Measurements from ENCODE around the gene IFNK. TPM values are rescaled to one million over a fixed set of nuclear protein-coding genes. Genes with fewer than 3 reads are reported as not detected.

The IFNK gene
- polyA plus RNA-seq, 1 donor (not counting 4 experiments of a cell fraction or from before 2014, with no cell fraction given) = 29.2 TPM

DNA sequence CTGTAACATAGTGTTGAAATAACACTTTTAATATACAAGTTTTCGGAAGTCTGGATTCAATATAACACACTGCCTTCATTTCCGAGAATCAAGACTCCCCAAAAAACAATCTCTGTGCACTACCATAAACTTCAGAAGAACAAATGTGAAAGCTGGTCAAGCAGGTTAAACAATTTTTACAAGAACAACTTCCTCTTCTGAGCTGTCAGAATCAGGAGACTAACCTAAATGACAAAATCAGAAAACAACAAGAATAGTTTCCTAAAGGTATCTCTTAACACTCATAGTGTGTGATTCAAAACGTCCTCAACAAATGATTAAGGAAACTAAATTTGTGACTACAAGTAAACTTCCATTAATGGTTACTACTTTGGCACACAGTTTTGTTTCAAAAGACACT is 37.6 kb downstream of the IFNK start:
- Histone ChIP-seq H3K4me3 (ENCODE audit: control insufficient read depth in 2 of 3, extremely low read depth in 1 of 3, insufficient read depth in 2 of 3, low read depth in 1 of 3, low read length in 3 of 3) (no peak overlapping the region), H3K9me3 (ENCODE audit: control insufficient read depth, low read depth, low read length) (no peaks in the 10 kb centered on the region), H3K36me3 (ENCODE audit: control insufficient read depth in 2 of 2, extremely low read depth in 1 of 2, insufficient read depth in 2 of 2, low read length in 2 of 2) (no peaks in the 10 kb centered on the region), H3K4me2 (ENCODE audit: control insufficient read depth, extremely low read depth, insufficient read depth, low read depth, low read length) (no peak overlapping the region), H3K27me3 (ENCODE audit: control insufficient read depth, extremely low read depth, insufficient read depth, low read length) (no peaks in the 10 kb centered on the region), H3K4me1 (ENCODE audit: control insufficient read depth, extremely low read depth, insufficient read depth, low read length) (no peaks in the 10 kb centered on the region), H3K79me2 (ENCODE audit: control insufficient read depth, insufficient read depth, low read length) (no peaks in the 10 kb centered on the region), H2AFZ (ENCODE audit: control insufficient read depth, low read length) (no peak overlapping the region), H3K27ac (ENCODE audit: control insufficient read depth, insufficient read depth, low read length) (no peak overlapping the region), H3K9me1 (ENCODE audit: control insufficient read depth, extremely low read depth, insufficient read depth, low read length) (no peaks in the 10 kb centered on the region), H3K9ac (ENCODE audit: control insufficient read depth, extremely low read depth, insufficient read depth, low read length) (no peak overlapping the region), H4K20me1 (ENCODE audit: control insufficient read depth, extremely low read depth, insufficient read depth, low read length) (no peaks in the 10 kb centered on the region)
- dilution Hi-C loops (cut with MboI; ENCODE audit: extremely low pct_ligation_motif_present, low sequenced_read_pairs) = no loop called here
- DNase-seq (ENCODE audit: low read depth, low spot score) (no peak), FAIRE-seq (no peak)
- no peak for TF ChIP-seq EZH2 (IDR thresholded peaks at IDR 0.05; ENCODE audit: low read length)
- TF ChIP-seq, protein P1, sequence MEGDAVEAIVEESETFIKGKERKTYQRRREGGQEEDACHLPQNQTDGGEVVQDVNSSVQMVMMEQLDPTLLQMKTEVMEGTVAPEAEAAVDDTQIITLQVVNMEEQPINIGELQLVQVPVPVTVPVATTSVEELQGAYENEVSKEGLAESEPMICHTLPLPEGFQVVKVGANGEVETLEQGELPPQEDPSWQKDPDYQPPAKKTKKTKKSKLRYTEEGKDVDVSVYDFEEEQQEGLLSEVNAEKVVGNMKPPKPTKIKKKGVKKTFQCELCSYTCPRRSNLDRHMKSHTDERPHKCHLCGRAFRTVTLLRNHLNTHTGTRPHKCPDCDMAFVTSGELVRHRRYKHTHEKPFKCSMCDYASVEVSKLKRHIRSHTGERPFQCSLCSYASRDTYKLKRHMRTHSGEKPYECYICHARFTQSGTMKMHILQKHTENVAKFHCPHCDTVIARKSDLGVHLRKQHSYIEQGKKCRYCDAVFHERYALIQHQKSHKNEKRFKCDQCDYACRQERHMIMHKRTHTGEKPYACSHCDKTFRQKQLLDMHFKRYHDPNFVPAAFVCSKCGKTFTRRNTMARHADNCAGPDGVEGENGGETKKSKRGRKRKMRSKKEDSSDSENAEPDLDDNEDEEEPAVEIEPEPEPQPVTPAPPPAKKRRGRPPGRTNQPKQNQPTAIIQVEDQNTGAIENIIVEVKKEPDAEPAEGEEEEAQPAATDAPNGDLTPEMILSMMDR (optimal IDR thresholded peaks at IDR 0.05 in 1 of 3, IDR thresholded peaks at IDR 0.05 in 1 of 3, conservative IDR thresholded peaks at IDR 0.05 in 1 of 3; ENCODE audit: extremely low read depth in 1 of 3, insufficient read depth in 2 of 3, low read length in 3 of 3) = no peak

DNA sequence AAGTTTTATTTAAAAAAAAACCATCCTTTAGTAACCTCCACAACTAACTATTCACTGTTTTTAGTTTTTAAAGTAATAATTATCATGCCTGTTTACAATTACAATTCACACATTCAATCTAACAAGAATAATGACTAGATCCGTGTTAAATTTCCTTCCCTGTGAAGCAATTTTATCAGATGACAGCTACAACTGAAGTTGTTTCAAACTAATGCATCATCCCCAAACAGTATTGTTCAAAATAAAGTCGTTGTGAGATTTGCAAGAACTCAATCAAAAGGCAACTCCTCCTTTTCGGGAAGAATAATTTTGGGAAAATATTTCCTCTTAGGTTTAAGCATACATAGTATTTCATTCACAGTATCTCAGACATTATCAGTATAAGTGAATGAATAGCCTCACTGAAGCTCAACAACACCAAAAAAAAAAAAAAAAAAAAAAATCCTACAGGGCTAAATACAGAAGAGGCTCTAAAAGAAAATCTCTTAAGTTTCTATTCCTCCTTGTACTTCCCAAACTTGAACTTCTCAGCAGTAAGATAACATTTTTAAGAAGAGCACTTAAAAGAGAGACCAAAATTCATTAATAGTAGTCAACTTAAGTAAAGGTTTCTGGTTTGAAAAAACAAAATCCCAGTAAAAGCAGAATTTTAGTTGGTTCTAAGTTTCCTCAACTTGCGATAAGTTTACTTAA is 39.8 kb downstream of the IFNK start:
- no peak overlapping the region for H3K27ac ChIP-seq (ENCODE audit: control insufficient read depth, insufficient read depth, low read length)
- no peaks in the 10 kb centered on the region for H3K27me3 ChIP-seq (ENCODE audit: control insufficient read depth, extremely low read depth, insufficient read depth, low read length)
- H3K79me2 ChIP-seq (ENCODE audit: control insufficient read depth, insufficient read depth, low read length) = peaks cover 2% of the 10 kb centered on the region
- FAIRE-seq (no peak), DNase-seq (ENCODE audit: low read depth, low spot score) (no peak)
- no peaks in the 10 kb centered on the region for H3K9me1 ChIP-seq (ENCODE audit: control insufficient read depth, extremely low read depth, insufficient read depth, low read length)
- H3K4me2 ChIP-seq (ENCODE audit: control insufficient read depth, extremely low read depth, insufficient read depth, low read depth, low read length) = no peak overlapping the region
- no peaks in the 10 kb centered on the region for H4K20me1 ChIP-seq (ENCODE audit: control insufficient read depth, extremely low read depth, insufficient read depth, low read length)
- no peaks in the 10 kb centered on the region for H3K4me1 ChIP-seq (ENCODE audit: control insufficient read depth, extremely low read depth, insufficient read depth, low read length)
- no peaks in the 10 kb centered on the region for H3K9me3 ChIP-seq (ENCODE audit: control insufficient read depth, low read depth, low read length)
- TF ChIP-seq, protein P1 (optimal IDR thresholded peaks at IDR 0.05 in 1 of 3, IDR thresholded peaks at IDR 0.05 in 1 of 3, conservative IDR thresholded peaks at IDR 0.05 in 1 of 3; ENCODE audit: extremely low read depth in 1 of 3, insufficient read depth in 2 of 3, low read length in 3 of 3) = no peak
- TF ChIP-seq EZH2 (IDR thresholded peaks at IDR 0.05; ENCODE audit: low read length) = no peak
- H2AFZ ChIP-seq (ENCODE audit: control insufficient read depth, low read length) = no peak overlapping the region
- H3K36me3 ChIP-seq (ENCODE audit: control insufficient read depth in 2 of 2, extremely low read depth in 1 of 2, insufficient read depth in 2 of 2, low read length in 2 of 2) = peaks cover 0 to 2% of the 10 kb centered on the region in 2 experiments
- dilution Hi-C loops (cut with MboI; ENCODE audit: extremely low pct_ligation_motif_present, low sequenced_read_pairs) = no loop called here
- no peak overlapping the region for H3K9ac ChIP-seq (ENCODE audit: control insufficient read depth, extremely low read depth, insufficient read depth, low read length)
- no peak overlapping the region for H3K4me3 ChIP-seq (ENCODE audit: control insufficient read depth in 2 of 3, extremely low read depth in 1 of 3, insufficient read depth in 2 of 3, low read depth in 1 of 3, low read length in 3 of 3)
